ENCODE measurements around the gene AKR1C4.

Gene AKR1C4

DNA sequence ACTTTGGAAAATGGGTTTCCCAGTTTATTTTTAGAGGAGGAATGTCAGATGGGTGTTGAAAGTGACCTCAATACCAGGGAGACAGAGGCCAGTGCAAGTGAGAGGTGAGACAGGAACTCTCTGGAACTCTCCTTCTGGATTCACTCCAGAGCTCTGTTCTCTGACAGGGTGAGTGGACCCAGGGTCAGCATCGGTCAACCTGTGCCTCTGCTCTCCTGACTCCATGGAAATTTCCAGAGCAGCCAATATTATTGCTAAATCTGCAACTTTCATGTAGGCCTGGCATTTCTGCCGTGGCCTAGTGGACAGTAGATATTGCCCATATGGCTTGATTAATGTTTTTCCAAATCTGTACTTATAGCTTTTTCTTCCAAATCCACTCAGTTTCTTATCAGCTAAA is 20.2 kb downstream of the AKR1C4 start:
- no peak for TF ChIP-seq SIN3A (IDR thresholded peaks at IDR 0.05; ENCODE audit: borderline replicate concordance, insufficient read depth, low read length)
- no peak for TF ChIP-seq TAF1 (IDR thresholded peaks at IDR 0.05; ENCODE audit: borderline replicate concordance, insufficient read depth, low read length)
- no peak for TF ChIP-seq REST (IDR thresholded peaks at IDR 0.05; ENCODE audit: insufficient read depth in 1 of 2, low read depth in 2 of 2, low read length in 2 of 2)
- TF ChIP-seq POLR2AphosphoS5 (IDR thresholded peaks at IDR 0.05; ENCODE audit: low read depth, low read length) = no peak
- no peak for TF ChIP-seq FOXP2 (optimal IDR thresholded peaks at IDR 0.05; ENCODE audit: borderline replicate concordance, extremely low read depth, extremely low read length, insufficient read depth)

DNA sequence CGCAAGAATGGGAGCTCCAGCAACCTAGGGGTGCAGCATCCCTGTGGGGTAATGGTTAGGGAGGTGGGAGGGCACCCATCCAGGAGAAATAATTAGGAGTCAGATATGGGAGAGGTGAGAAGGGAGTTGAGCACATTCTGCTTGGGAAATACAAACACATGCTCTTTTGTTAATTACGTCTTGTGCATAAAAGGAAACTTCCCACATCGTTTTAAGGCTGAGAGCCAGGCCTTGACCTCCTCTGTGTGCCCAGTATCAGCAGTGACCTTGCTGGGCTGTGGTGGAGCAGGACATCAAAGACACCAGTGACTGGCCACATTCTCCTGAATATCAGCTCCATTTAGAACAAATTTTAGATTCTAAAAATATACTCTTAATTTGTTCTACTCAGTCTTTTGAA is 22.6 kb downstream of the AKR1C4 start:
- TF ChIP-seq SIN3A (IDR thresholded peaks at IDR 0.05; ENCODE audit: borderline replicate concordance, insufficient read depth, low read length) (no peak), FOXP2 (optimal IDR thresholded peaks at IDR 0.05; ENCODE audit: borderline replicate concordance, extremely low read depth, extremely low read length, insufficient read depth) (no peak), REST (IDR thresholded peaks at IDR 0.05; ENCODE audit: insufficient read depth in 1 of 2, low read depth in 2 of 2, low read length in 2 of 2) (no peak)

GRCh38 chr10:5229019-5229418 is 32.4 kb downstream of the AKR1C4 start:
- no peak for TF ChIP-seq POLR2AphosphoS5 (IDR thresholded peaks at IDR 0.05; ENCODE audit: low read depth, low read length)
- no peak for TF ChIP-seq SIN3A (IDR thresholded peaks at IDR 0.05; ENCODE audit: borderline replicate concordance, insufficient read depth, low read length)
- TF ChIP-seq REST (IDR thresholded peaks at IDR 0.05; ENCODE audit: insufficient read depth in 1 of 2, low read depth in 2 of 2, low read length in 2 of 2) = no peak
- no peak for TF ChIP-seq TAF1 (IDR thresholded peaks at IDR 0.05; ENCODE audit: borderline replicate concordance, insufficient read depth, low read length)
- no peak for TF ChIP-seq FOXP2 (optimal IDR thresholded peaks at IDR 0.05; ENCODE audit: borderline replicate concordance, extremely low read depth, extremely low read length, insufficient read depth)

DNA sequence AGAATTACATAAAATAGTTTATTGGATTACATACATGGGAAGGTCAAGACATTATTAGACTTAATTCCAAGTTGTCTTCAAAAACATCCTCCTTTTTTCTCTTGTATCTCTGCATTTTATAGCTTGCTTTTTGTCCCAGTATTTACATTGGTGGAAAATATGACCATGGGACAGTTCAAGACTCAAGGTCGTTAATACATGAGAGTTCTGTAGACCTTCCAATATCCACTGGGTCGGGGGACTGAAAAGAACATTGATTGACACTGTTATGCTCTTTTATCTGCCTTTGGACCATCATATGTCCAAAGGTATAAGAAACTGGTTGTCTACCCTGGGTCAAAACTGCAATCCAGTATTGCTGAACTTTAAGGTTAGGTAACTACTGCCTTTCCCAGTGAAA is 36.7 kb downstream of the AKR1C4 start:
- TF ChIP-seq FOXP2 (optimal IDR thresholded peaks at IDR 0.05; ENCODE audit: borderline replicate concordance, extremely low read depth, extremely low read length, insufficient read depth) (no peak), POLR2AphosphoS5 (IDR thresholded peaks at IDR 0.05; ENCODE audit: low read depth, low read length) (no peak), TAF1 (IDR thresholded peaks at IDR 0.05; ENCODE audit: borderline replicate concordance, insufficient read depth, low read length) (no peak), REST (IDR thresholded peaks at IDR 0.05; ENCODE audit: insufficient read depth in 1 of 2, low read depth in 2 of 2, low read length in 2 of 2) (no peak), SIN3A (IDR thresholded peaks at IDR 0.05; ENCODE audit: borderline replicate concordance, insufficient read depth, low read length) (no peak)
